Gastrocnemius medialis (tissue), 4 donors: ENCODE data around the gene FITM1. TPM values are rescaled to one million over a fixed set of nuclear protein-coding genes. Genes with fewer than 3 reads are reported as not detected.

Experiments
- ATAC-seq, 2 donors: fragments of 150-250 bp; one replicate each; pipeline ENCODE4 v1.9.1; 2016
- DNase-seq, 2 donors: peaks; one replicate each; pipeline ENCODE4 v3.0.0-alpha.2; 2019
- H3K27ac ChIP-seq, 4 donors: fragments of 200-600 bp; sonication (generic); 1 replicate in 1 of 4; 2 replicates in 3 of 4; pipeline ENCODE4 v1.5.1; 2016 to 2018; ENCODE audit warnings: mild to moderate bottlenecking in 2 of 4, moderate library complexity in 1 of 4
- H3K27me3 ChIP-seq, 3 donors: fragments of 200-600 bp; sonication (generic) in 2 of 3; 1 replicate in 1 of 3; 2 replicates in 2 of 3; pipeline versions ENCODE4 v1.5.1 to v1.6.0; 2016 to 2019; ENCODE audit warnings: mild to moderate bottlenecking in 1 of 3, moderate library complexity in 1 of 3
- H3K36me3 ChIP-seq, 2 donors: fragments of 200-600 bp; sonication (generic) in 1 of 2; one replicate each; pipeline ENCODE4 v1.5.1; 2017 to 2018
- H3K4me1 ChIP-seq, 2 donors: fragments of 200-600 bp; sonication (generic) in 1 of 2; one replicate each; pipeline ENCODE4 v1.5.1; 2016 to 2017; ENCODE audit warnings: mild to moderate bottlenecking in 2 of 2
- H3K4me3 ChIP-seq, 4 donors: fragments of 200-600 bp; sonication (generic) in 3 of 4; 1 replicate in 1 of 4; 2 replicates in 3 of 4; pipeline ENCODE4 v1.5.1; 2016 to 2019; ENCODE audit warnings: mild to moderate bottlenecking in 2 of 4
- H3K9me3 ChIP-seq, 3 donors: fragments of 200-600 bp; sonication (generic) in 2 of 3; 1 replicate in 1 of 3; 2 replicates in 2 of 3; pipeline ENCODE4 v1.5.1; 2016 to 2019
- POLR2A ChIP-seq, 2 donors: fragments of 450-650 bp; IDR thresholded peaks; one replicate each; pipeline ENCODE4 v1.6.1; 2017; ENCODE audit warnings: antibody characterized with exemption in 2 of 2, mild to moderate bottlenecking in 2 of 2, moderate library complexity in 2 of 2
- in situ Hi-C, 4 donors: fragments of 200-750 bp; cut with MboI; loops; one replicate each; pipeline versions ENCODE4 v1.15.0 to v1.8.0; 2017; ENCODE audit warnings: low sequenced_read_pairs in 4 of 4
- intact Hi-C: fragments of 100-400 bp; cut with DNase I; formaldehyde crosslinking; loops from one replicate; pipeline ENCODE4 v1.15.1; 2023; ENCODE audit warnings: low total_unique reads
- total RNA-seq, 4 donors: library from RNA; depleted of rRNA; stranded (reverse); fragments of >200 nt; gene quantifications; one replicate each; pipeline versions ENCODE4 v1.1.0 to v1.2.3, GENCODE V29; 2016
- TF ChIP-seq, protein P1 (sequence below), 5 experiments: fragments of 450-650 bp in 3 of 5; fragments of 200-600 bp in 2 of 5; sonication (generic) in 2 of 5; IDR thresholded peaks in 4 of 5; conservative IDR thresholded peaks in 1 of 5; 1 replicate in 4 of 5; 2 replicates in 1 of 5; pipeline ENCODE4 v1.5.1; 2016 to 2019; ENCODE audit warnings: antibody characterized with exemption in 5 of 5, mild to moderate bottlenecking in 3 of 5, moderate library complexity in 3 of 5

FITM1 gene
- total RNA-seq, 4 donors from 2014 or later = 45.3 to 91.3 (median 65.4) TPM

DNA sequence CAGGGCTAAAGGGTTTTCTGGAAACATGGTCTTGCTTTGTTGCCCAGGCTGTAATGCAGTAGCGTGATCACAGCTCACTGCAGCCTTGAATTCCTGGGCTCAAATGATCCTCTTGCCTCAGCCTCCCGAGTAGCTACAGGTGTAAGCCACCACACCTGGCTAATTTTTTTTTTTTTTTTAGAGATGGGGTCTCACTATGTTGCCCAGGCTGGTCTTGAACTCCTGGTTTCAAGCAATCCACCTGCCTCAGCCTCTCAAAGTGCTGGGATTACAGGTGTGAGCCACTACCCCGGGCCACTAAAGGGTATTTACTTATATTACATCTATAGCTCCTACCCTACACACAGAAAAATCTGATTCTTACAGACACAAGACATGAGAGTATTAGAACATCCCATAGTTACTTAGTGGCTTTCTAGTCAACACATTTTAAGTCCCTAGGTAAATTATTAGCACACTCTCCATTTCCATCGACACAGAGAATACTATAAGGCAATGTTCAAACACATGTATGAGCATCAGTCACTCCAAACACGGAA, 22.1 kb upstream of the FITM1 start:
- in situ Hi-C loops (loop anchor here in 1 of 4 donors (5.0 kb wide), 1 partner anchor 51 kb away; no protein-coding TSS in a partner anchor), intact Hi-C loops (loop anchor here (1.0 to 5.0 kb wide), 3 partner anchors 50 to 476 kb away; no protein-coding TSS in a partner anchor)
- peaks cover 9 to 12% of the 10 kb centered on the region in 2 donors for H3K4me1 ChIP-seq
- H3K4me3 ChIP-seq = no peak overlapping the region
- H3K27ac ChIP-seq = peak overlapping the region; percentile 2 to 55 (median 29)
- H3K27me3 ChIP-seq = no peaks in the 10 kb centered on the region
- ATAC-seq (peak in 1 of 2 donors; percentile 15), DNase-seq (no peak)
- TF ChIP-seq, protein P1, sequence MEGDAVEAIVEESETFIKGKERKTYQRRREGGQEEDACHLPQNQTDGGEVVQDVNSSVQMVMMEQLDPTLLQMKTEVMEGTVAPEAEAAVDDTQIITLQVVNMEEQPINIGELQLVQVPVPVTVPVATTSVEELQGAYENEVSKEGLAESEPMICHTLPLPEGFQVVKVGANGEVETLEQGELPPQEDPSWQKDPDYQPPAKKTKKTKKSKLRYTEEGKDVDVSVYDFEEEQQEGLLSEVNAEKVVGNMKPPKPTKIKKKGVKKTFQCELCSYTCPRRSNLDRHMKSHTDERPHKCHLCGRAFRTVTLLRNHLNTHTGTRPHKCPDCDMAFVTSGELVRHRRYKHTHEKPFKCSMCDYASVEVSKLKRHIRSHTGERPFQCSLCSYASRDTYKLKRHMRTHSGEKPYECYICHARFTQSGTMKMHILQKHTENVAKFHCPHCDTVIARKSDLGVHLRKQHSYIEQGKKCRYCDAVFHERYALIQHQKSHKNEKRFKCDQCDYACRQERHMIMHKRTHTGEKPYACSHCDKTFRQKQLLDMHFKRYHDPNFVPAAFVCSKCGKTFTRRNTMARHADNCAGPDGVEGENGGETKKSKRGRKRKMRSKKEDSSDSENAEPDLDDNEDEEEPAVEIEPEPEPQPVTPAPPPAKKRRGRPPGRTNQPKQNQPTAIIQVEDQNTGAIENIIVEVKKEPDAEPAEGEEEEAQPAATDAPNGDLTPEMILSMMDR (IDR thresholded peaks at IDR 0.05 in 4 of 5, conservative IDR thresholded peaks at IDR 0.05 in 1 of 5) = no peak
- no peak for TF ChIP-seq POLR2A (IDR thresholded peaks at IDR 0.05)
- no peaks in the 10 kb centered on the region for H3K9me3 ChIP-seq
- no peaks in the 10 kb centered on the region for H3K36me3 ChIP-seq

DNA sequence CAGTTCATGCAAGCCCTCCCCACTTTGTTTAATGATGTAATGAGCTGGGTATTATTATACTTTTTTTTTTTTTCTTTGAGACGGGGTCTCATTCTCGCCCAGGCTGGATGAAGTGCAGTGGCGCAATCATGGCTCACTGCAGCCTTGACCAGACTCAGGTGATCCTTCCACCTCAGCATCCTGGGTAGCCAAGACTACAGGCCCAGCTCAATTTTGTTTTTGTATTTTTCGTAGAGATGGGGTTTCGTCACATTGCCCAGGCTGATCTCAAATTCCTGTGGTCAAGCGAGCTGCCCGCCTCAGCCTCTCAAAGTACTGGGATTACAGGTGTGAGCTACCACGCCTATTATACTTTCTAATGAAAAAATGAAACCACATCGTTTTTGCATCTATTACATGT, 20.4 kb upstream of the FITM1 start:
- Histone ChIP-seq H3K27ac (no peak overlapping the region), H3K27me3 (no peaks in the 10 kb centered on the region), H3K4me1 (peaks cover 11 to 15% of the 10 kb centered on the region in 2 donors), H3K36me3 (no peaks in the 10 kb centered on the region), H3K9me3 (no peaks in the 10 kb centered on the region), H3K4me3 (no peak overlapping the region)
- intact Hi-C loops = no loop called here
- in situ Hi-C loops = no loop called here
- no peak for DNase-seq
- no peak for ATAC-seq
- no peak for TF ChIP-seq POLR2A (IDR thresholded peaks at IDR 0.05)
- TF ChIP-seq, protein P1 (IDR thresholded peaks at IDR 0.05 in 4 of 5, conservative IDR thresholded peaks at IDR 0.05 in 1 of 5) = no peak

DNA sequence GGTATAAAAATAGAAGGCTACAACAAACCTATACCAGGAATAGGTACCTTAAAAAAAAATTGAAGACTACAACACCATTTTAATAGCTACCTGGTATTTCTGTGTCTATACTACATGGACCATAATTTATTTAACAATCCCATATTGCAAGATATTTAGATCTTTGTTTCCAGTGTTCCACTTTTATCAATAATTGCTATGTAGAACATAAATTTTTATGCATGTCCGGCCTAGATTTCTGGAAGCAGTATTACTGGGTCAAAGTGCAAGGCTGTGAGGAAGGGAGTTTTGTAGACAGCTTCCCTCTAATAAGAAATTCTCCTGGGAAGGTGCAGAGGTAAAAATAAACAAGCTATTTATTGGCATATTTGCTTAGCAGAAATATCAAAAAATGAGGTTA, 19.9 kb upstream of the FITM1 start:
- H3K4me3 ChIP-seq = no peak overlapping the region
- no peak for ATAC-seq
- peaks cover 13 to 16% of the 10 kb centered on the region in 2 donors for H3K4me1 ChIP-seq
- no peak overlapping the region for H3K27ac ChIP-seq
- H3K9me3 ChIP-seq = no peaks in the 10 kb centered on the region
- TF ChIP-seq, protein P1 (IDR thresholded peaks at IDR 0.05 in 4 of 5, conservative IDR thresholded peaks at IDR 0.05 in 1 of 5) = no peak
- no peak for TF ChIP-seq POLR2A (IDR thresholded peaks at IDR 0.05)
- no peak for DNase-seq
- in situ Hi-C loops (no loop called here), intact Hi-C loops (no loop called here)
- H3K27me3 ChIP-seq = no peaks in the 10 kb centered on the region
- H3K36me3 ChIP-seq = no peaks in the 10 kb centered on the region

DNA sequence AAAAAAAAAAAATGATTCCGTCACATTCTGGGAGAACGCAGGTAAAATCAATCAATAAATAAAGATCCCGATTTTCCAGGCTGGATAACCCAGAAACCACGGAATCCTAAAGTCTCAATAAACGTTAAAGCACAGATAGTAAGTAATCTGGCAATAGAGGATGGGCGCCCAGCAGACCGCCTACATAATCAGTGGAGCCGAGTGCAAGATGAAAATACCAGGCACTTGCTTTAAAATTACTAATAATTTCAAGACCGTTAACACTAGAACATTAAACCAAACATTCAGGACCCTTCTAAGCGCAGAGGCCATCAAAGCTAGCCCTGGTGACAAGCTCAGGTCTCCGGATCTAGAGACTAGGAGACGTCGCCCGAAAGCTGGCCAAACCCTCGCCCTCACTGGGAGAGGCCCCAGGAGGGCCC, 17.1 kb upstream of the FITM1 start:
- Histone ChIP-seq H3K4me3 (peak overlapping the region; percentile 74 to 80 (median 78)), H3K27ac (peak overlapping the region; percentile 92 to 99 (median 98)), H3K36me3 (peaks cover 0 to 13% of the 10 kb centered on the region in 2 donors), H3K9me3 (no peaks in the 10 kb centered on the region), H3K27me3 (no peaks in the 10 kb centered on the region), H3K4me1 (peaks cover 23 to 27% of the 10 kb centered on the region in 2 donors)
- ATAC-seq = peak in 1 of 2 donors; percentile 7
- DNase-seq = no peak
- intact Hi-C loops (no loop called here), in situ Hi-C loops (no loop called here)
- no peak for TF ChIP-seq POLR2A (IDR thresholded peaks at IDR 0.05)
- TF ChIP-seq, protein P1 (IDR thresholded peaks at IDR 0.05 in 4 of 5, conservative IDR thresholded peaks at IDR 0.05 in 1 of 5) = no peak
